Upper lobe of right lung (tissue), 1 donor: ENCODE data around the gene IFT80. TPM values are rescaled to one million over a fixed set of nuclear protein-coding genes. Genes with fewer than 3 reads are reported as not detected.

ENCODE experiments used
- ATAC-seq: fragments of 200-7000 bp; cut with Tn5 transposase; one replicate; pipeline ENCODE4 v1.9.1; 2020; ENCODE audit warnings: mild to moderate bottlenecking, moderate library complexity
- DNase-seq: peaks from one replicate; pipeline ENCODE4 v3.0.0-alpha.2; 2020
- H3K27ac ChIP-seq: fragments of 200-600 bp; one replicate; pipeline ENCODE4 v1.8.0; 2022
- H3K27me3 ChIP-seq: fragments of 200-600 bp; one replicate; pipeline ENCODE4 v1.8.0; 2022; ENCODE audit warnings: mild to moderate bottlenecking
- H3K36me3 ChIP-seq: fragments of 200-600 bp; one replicate; pipeline ENCODE4 v1.8.0; 2022
- H3K4me1 ChIP-seq: fragments of 200-600 bp; one replicate; pipeline ENCODE4 v1.8.0; 2022
- H3K4me3 ChIP-seq: fragments of 200-600 bp; one replicate; pipeline ENCODE4 v1.8.0; 2022; ENCODE audit warnings: mild to moderate bottlenecking
- H3K9me3 ChIP-seq: fragments of 200-600 bp; one replicate; pipeline ENCODE4 v1.8.0; 2022
- CTCF ChIP-seq: fragments of 200-600 bp; IDR thresholded peaks from one replicate; pipeline ENCODE4 v1.8.0; 2022; ENCODE audit warnings: antibody characterized with exemption
- intact Hi-C: fragments of 100-400 bp; cut with DNase I; formaldehyde crosslinking; loops from one replicate; pipeline ENCODE4 v1.11.0; 2022
- total RNA-seq: library from RNA; stranded (reverse); fragmentation: NEBNext Ultra II Directional; extraction: Animal tissue kit (Norgen Biotek cat#: 25700); gene quantifications from one replicate; pipeline ENCODE4 v1.2.1, GENCODE V29; 2021
- donor health status: DM: no; HTN: yes; CAD: no; lungs with severe emphysema.

IFT80 gene
- total RNA-seq, 1 donor from 2014 or later: 37.1 TPM

GRCh38 chr3:160279657-160280056, 119.4 kb downstream of the IFT80 start:
- H3K36me3 ChIP-seq: peaks cover 15% of the 10 kb centered on the region
- no peak overlapping the region for H3K27ac ChIP-seq
- no peaks in the 10 kb centered on the region for H3K4me1 ChIP-seq
- no peak overlapping the region for H3K4me3 ChIP-seq
- intact Hi-C loops: no loop called here
- TF ChIP-seq CTCF: no peak
- no peaks in the 10 kb centered on the region for H3K27me3 ChIP-seq
- ATAC-seq: no peak
- H3K9me3 ChIP-seq: no peaks in the 10 kb centered on the region
- no peak for DNase-seq

- Histone ChIP-seq H3K9me3 (no peaks in the 10 kb centered on the region), H3K4me1 (no peaks in the 10 kb centered on the region), H3K36me3 (peaks cover 15% of the 10 kb centered on the region), H3K27me3 (no peaks in the 10 kb centered on the region), H3K4me3 (no peak overlapping the region), H3K27ac (no peak overlapping the region)
- no peak for DNase-seq
- TF ChIP-seq CTCF: no peak
- intact Hi-C loops: no loop called here
- no peak for ATAC-seq
Measured at GRCh38 chr3:160278210-160278609, 120.8 kb downstream of the IFT80 start.

- H3K27ac ChIP-seq: no peak overlapping the region
- no peaks in the 10 kb centered on the region for H3K27me3 ChIP-seq
- no peak overlapping the region for H3K4me3 ChIP-seq
- ATAC-seq: peak; percentile 64
- H3K36me3 ChIP-seq: no peaks in the 10 kb centered on the region
- intact Hi-C loops: no loop called here
- H3K9me3 ChIP-seq: no peaks in the 10 kb centered on the region
- no peak for TF ChIP-seq CTCF
- no peak for DNase-seq
- no peaks in the 10 kb centered on the region for H3K4me1 ChIP-seq
Measured at GRCh38 chr3:160265088-160265487, 133.9 kb downstream of the IFT80 start.

- intact Hi-C loops: no loop called here
- Histone ChIP-seq H3K27ac (no peak overlapping the region), H3K27me3 (no peaks in the 10 kb centered on the region), H3K4me1 (no peaks in the 10 kb centered on the region), H3K36me3 (no peaks in the 10 kb centered on the region), H3K4me3 (peak overlapping the region; percentile 11), H3K9me3 (no peaks in the 10 kb centered on the region)
- no peak for DNase-seq
- no peak for TF ChIP-seq CTCF
- no peak for ATAC-seq
Measured at GRCh38 chr3:160260587-160261270, 138.3 kb downstream of the IFT80 start.

GRCh38 chr3:160259589-160259988, 139.4 kb downstream of the IFT80 start:
- H3K36me3 ChIP-seq: no peaks in the 10 kb centered on the region
- TF ChIP-seq CTCF: no peak
- H3K4me1 ChIP-seq: no peaks in the 10 kb centered on the region
- DNase-seq (no peak), ATAC-seq (no peak)
- H3K27me3 ChIP-seq: no peaks in the 10 kb centered on the region
- intact Hi-C loops: no loop called here
- no peak overlapping the region for H3K27ac ChIP-seq
- no peak overlapping the region for H3K4me3 ChIP-seq
- H3K9me3 ChIP-seq: no peaks in the 10 kb centered on the region

GRCh38 chr3:160257606-160258005, 141.4 kb downstream of the IFT80 start:
- ATAC-seq (no peak), DNase-seq (no peak)
- Histone ChIP-seq H3K27me3 (no peaks in the 10 kb centered on the region), H3K9me3 (no peaks in the 10 kb centered on the region), H3K4me1 (no peaks in the 10 kb centered on the region), H3K27ac (no peak overlapping the region), H3K36me3 (no peaks in the 10 kb centered on the region), H3K4me3 (no peak overlapping the region)
- TF ChIP-seq CTCF: no peak
- intact Hi-C loops: no loop called here
